SK-N-SH treated with all-trans-retinoic acid at 6 μM for 48 hours (cell line): Measurements from ENCODE around the gene SLC37A4.

Source experiments
- RARB ChIP-seq: fragments of 250-450 bp; sonication (Bioruptor Pico); IDR thresholded peaks from 2 replicates; pipeline ENCODE4 v1.8.0; 2021; ENCODE audit warnings: mild to moderate bottlenecking, moderate library complexity
- TSHZ2 ChIP-seq: fragments of 250-450 bp; sonication (Bioruptor Pico); IDR thresholded peaks from 2 replicates; pipeline ENCODE4 v1.5.0; 2020; ENCODE audit warnings: mild to moderate bottlenecking, moderate library complexity

DNA sequence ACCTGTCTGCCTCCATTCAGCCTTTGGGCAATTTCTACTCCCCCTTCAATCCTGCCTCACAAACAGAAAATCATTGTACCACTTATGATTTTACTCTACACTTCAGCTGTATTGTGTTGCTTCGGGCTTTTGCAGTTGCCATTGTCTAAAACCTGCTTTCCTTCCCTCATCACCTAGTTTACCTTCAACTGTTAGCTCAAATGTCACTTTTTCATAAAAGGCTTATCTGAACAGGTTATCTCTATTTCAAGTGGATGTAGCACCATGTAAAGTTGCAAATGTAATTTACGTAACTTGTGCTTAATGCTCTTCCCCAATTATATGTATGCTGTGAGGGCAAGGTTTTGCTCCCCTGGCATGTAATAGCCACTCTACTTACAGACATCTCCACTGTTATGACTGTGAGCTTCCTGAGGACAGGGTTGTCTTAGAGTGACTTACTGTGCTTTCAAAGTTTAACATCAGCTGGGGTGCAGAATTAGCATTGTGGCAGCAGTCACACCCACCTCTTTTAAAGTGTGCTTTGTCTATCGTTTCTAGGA, 18.0 kb downstream of the SLC37A4 start:
- TF ChIP-seq TSHZ2 (no peak), RARB (CRISPR knock-in tag) (no peak)
